Retina (tissue), 1 donor: ENCODE data around the gene SPATA22.
"Not testable (repeated sequence)": the region's sequence is repeated elsewhere in the genome, so short reads cannot be mapped to it uniquely, and the experiment has no call there.

Experiments used
- DNase-seq: peaks from one replicate; pipeline ENCODE4 v3.0.0-alpha.2; 2016

SPATA22 gene

DNA sequence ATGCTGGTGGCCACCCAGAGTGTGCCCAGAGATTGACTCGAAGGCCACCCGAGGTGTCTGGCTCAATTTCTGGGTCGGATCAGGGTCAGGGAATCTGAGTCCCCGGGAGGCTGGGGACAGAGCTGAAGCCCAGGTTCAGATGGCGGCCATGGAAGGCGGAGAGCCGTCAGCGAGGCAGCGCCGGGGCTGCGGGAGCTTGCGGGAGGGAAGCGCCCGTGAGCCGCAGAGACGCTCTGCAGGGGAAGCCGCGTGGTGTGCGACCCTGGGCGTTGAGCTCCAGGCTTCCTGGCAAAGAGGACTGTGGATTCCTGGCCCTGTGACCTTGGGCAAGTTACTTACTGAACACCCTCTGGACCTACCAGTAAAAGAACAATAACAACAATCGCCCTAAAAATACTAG lies 518 bp upstream of the SPATA22 start:
- no peak for DNase-seq

GRCh38 chr17:3469529-3469928 lies 2.1 kb downstream of the SPATA22 start:
- DNase-seq, result no peak

- not testable (repeated sequence) for DNase-seq
Measured at GRCh38 chr17:3466355-3466754, 5.3 kb downstream of the SPATA22 start.

DNA sequence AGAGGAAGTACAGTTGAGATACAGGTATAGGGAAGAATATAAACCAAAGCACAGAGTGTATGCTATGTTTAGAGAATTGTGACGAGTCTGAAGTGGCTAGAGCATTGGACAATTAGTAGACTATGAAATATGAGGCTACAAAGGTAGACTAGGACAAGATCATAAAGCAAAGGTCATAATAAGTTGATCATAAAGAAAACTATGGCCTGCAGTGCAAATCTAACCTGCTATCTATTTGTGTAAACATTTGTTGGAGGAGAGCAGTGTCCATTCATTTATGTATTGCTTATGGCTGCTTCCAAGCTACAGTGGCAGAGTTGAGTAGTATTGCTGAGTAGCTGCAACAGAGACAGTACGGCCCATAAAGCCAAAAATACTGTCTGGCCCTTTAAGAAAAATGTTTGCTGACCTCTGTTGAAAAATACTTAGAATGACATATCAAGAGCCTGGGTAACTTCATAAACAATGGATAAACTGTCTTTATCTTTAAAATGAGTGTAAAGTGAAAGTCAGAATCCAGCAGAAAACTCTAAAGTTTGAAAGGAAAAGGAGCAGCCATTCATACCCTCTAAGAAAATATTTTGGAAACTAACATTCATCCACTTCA lies 23.5 kb downstream of the SPATA22 start:
- DNase-seq, result no peak

DNA sequence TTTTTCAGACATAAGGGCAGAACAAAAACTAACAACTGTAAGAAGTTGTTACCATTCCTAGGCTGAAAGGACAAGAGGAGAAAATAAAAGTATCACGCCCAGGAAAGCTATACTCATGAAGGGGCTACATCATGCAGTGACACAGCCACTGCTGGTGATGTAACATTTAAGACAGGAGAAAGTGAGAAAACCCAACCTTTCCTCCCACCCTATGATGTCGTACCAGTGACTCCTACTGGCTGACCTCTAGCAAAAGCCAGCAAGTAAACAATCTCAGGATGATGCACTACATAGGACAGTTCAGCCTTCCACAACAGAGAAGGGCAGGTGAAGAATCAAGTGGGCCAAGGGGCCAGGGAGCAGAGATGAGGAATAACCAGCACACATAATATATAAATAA lies 24.0 kb downstream of the SPATA22 start:
- no peak for DNase-seq

DNA sequence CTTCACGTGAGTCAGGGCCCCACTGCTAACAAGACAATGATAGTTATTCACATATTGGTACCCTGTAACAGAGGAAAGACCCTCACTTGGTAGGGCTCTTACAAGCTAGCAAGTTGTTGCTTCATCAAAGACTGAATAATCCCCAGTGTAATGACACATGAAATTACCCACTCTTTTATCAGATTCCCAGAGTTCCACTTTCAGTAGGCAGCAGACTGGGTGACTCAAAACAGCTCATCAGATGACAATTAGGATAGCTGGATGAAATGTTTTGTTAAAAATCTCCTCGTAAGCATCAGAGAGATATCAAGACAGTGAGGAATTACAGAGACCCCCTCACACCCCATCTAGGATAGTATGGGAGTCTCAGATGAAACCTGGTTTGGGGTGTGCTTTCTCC lies 31.2 kb downstream of the SPATA22 start:
- no peak for DNase-seq

DNA sequence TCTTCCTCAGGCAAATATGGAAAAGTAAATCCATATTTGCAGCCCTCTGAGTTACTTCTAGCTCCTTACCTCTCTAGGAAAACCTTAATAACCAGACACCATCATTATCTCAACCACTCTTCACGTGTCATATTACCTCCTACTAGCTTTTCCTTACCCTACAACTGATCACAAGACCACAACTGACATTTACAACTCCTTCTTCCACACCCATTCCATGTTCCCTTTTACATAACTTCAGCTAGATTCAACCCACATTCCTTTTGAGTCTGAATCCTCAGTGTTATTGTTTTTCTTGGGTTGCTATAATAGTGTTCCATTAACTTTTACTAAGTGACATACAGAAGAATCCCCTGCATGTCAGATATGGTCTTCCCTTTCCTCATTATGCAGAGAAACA lies 33.3 kb downstream of the SPATA22 start:
- no peak for DNase-seq

DNA sequence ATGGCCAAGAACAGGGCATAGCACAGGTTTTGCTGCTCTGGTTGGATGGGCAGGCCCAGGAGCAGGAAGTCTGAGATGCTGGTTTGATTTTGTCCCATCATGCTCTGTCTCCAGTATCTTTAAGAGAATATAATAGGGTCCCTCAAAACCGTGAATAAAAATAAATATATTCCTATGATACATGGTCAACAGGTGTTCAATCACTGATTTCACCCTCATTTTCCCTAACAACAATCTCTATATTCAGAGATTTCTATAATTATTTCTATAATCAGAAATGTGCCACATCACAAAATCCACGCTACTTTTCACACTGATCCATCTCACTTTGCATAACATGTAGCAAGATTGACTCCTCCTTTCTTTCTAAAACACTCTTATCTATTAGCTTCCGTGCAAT lies 37.9 kb downstream of the SPATA22 start, which contains the start of gene OR1E2:
OR1E2 (minus strand) TSS at position 101 of the 400 bp plus-strand sequence; CDS start at position 101, 0 bp downstream.
- no peak for DNase-seq

GRCh38 chr17:3433215-3433614 lies 38.4 kb downstream of the SPATA22 start:
- DNase-seq, result not testable (repeated sequence)

GRCh38 chr17:3418222-3418621 lies 53.4 kb downstream of the SPATA22 start:
- DNase-seq, result no peak

GRCh38 chr17:3415610-3416009 lies 56.0 kb downstream of the SPATA22 start:
- DNase-seq, result no peak

- DNase-seq, result not testable (repeated sequence)
Measured at GRCh38 chr17:3412216-3412615, 59.4 kb downstream of the SPATA22 start.

- DNase-seq, result no peak
Measured at GRCh38 chr17:3411070-3411469, 60.5 kb downstream of the SPATA22 start, which contains the start of gene OR3A3. Gene OR3A3, plus strand, starts transcription at chr17:3411370.

GRCh38 chr17:3403856-3404255 lies 67.8 kb downstream of the SPATA22 start:
- DNase-seq, result not testable (repeated sequence)

- no peak for DNase-seq
Measured at GRCh38 chr17:3401786-3402185, 69.8 kb downstream of the SPATA22 start.

GRCh38 chr17:3400055-3400454 lies 71.6 kb downstream of the SPATA22 start:
- DNase-seq, result no peak

DNA sequence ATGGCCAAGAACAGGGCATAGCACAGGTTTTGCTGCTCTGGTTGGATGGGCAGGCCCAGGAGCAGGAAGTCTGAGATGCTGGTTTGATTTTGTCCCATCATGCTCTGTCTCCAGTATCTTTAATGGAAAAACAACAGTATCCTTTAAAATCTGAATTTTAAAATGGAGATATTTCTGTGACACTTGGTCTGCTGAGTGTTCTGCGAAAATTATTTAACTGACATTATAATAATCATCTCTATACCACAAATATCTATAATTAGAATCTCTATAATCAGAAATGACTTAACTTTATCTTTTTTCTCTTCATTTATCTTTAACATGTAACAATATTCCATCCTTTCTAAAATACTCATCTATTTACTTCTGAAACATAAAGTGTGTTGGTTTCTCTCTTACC lies 73.3 kb downstream of the SPATA22 start, which contains the start of gene OR1E1:
OR1E1 (minus strand) TSS at position 101 of the 400 bp plus-strand sequence; CDS start at position 101, 0 bp downstream.
- DNase-seq, result no peak

GRCh38 chr17:3397801-3398200 lies 73.8 kb downstream of the SPATA22 start:
- DNase-seq, result not testable (repeated sequence)
